SK-MEL-5 (cell line): Measurements from ENCODE around the gene ASTN2. TPM values are rescaled to one million over a fixed set of nuclear protein-coding genes. Genes with fewer than 3 reads are reported as not detected.

ENCODE experiments used
- DNase-seq: peaks from one replicate; pipeline ENCODE4 v3.0.0-alpha.2; 2016; ENCODE audit warnings: low read depth, low spot score
- in situ Hi-C: cut with HindIII; loops from 2 replicates; pipeline ENCODE4 v1.10.0; 2016; ENCODE audit warnings: low sequenced_read_pairs, high pct_unique_total_duplicates, low pct_unique_long_range_greater_than_20kb
- total RNA-seq: library from RNA; depleted of rRNA; stranded (reverse); fragments of >200 nt; shearing (Covaris generic); gene quantifications from 2 replicates; pipeline ENCODE4 v1.2.3, GENCODE V29; 2014

ASTN2 gene
- total RNA-seq, 1 experiment from 2014 or later: 11.9 TPM

- in situ Hi-C loops: no loop called here
- DNase-seq: peak; percentile 6
Observed at GRCh38 chr9:117286245-117286644, 128.6 kb downstream of the ASTN2 start.

- in situ Hi-C loops: no loop called here
Observed at GRCh38 chr9:117284414-117284813, 130.4 kb downstream of the ASTN2 start.

GRCh38 chr9:117282541-117282940 is 132.3 kb downstream of the ASTN2 start:
- in situ Hi-C loops: no loop called here
- DNase-seq: no peak

More at GRCh38 chr9:117284414-117284813, 130.4 kb downstream of the ASTN2 start:
- DNase-seq: no peak

- DNase-seq: no peak
- in situ Hi-C loops: no loop called here
Observed at GRCh38 chr9:117278471-117279035, 136.3 kb downstream of the ASTN2 start.

- in situ Hi-C loops: no loop called here
- DNase-seq: no peak
Observed at GRCh38 chr9:117278020-117278419, 136.8 kb downstream of the ASTN2 start.

GRCh38 chr9:117276444-117276843 is 138.4 kb downstream of the ASTN2 start:
- DNase-seq: no peak
- in situ Hi-C loops: no loop called here

GRCh38 chr9:117273612-117274011 is 141.2 kb downstream of the ASTN2 start:
- no peak for DNase-seq
- in situ Hi-C loops: no loop called here

- DNase-seq: no peak
- in situ Hi-C loops: no loop called here
Observed at GRCh38 chr9:117268847-117269446, 145.9 kb downstream of the ASTN2 start.

- no peak for DNase-seq
- in situ Hi-C loops: no loop called here
Observed at GRCh38 chr9:117266855-117267497, 147.9 kb downstream of the ASTN2 start.

- DNase-seq: no peak
- in situ Hi-C loops: no loop called here
Observed at GRCh38 chr9:117265253-117265652, 149.6 kb downstream of the ASTN2 start.

- in situ Hi-C loops: no loop called here
- DNase-seq: no peak
Observed at GRCh38 chr9:117258184-117258866, 156.5 kb downstream of the ASTN2 start.

GRCh38 chr9:117253261-117253660 is 161.6 kb downstream of the ASTN2 start:
- in situ Hi-C loops: no loop called here
- no peak for DNase-seq

GRCh38 chr9:117250610-117251215 is 164.1 kb downstream of the ASTN2 start:
- in situ Hi-C loops: no loop called here
- DNase-seq: no peak

- DNase-seq: no peak
- in situ Hi-C loops: no loop called here
Observed at GRCh38 chr9:117249799-117250198, 165.1 kb downstream of the ASTN2 start.

GRCh38 chr9:117247266-117247665 is 167.6 kb downstream of the ASTN2 start:
- DNase-seq: peak; percentile 34
- in situ Hi-C loops: no loop called here

- in situ Hi-C loops: no loop called here
- DNase-seq: no peak
Observed at GRCh38 chr9:117245175-117245829, 169.6 kb downstream of the ASTN2 start.

- in situ Hi-C loops: no loop called here
- DNase-seq: no peak
Observed at GRCh38 chr9:117242082-117242481, 172.8 kb downstream of the ASTN2 start.

GRCh38 chr9:117239428-117239827 is 175.4 kb downstream of the ASTN2 start:
- no peak for DNase-seq
- in situ Hi-C loops: no loop called here
